Stimulated activated CD4-positive, alpha-beta T cell treated with anti-CD3 and anti-CD28 coated beads, Interleukin-15, amount 100 ng/mL, for 24 hours (primary cell): ENCODE results near the gene DDT.
"Not testable (repeated sequence)": the region's sequence is repeated elsewhere in the genome, so short reads cannot be mapped to it uniquely, and the experiment has no call there.

Source experiments
- DNase-seq: peaks from one replicate; pipeline ENCODE4 v3.0.0-alpha.2; 2020

Gene DDT

GRCh38 chr22:23974345-23974744 lies at the start of gene DDT:
DDT (minus strand) TSS chr22:23974441; CDS start chr22:23974414, 27 bp downstream.
- DNase-seq: not testable (repeated sequence)

- DNase-seq: no peak
Measured at GRCh38 chr22:24023204-24023789, 49.1 kb upstream of the DDT start.

GRCh38 chr22:24021304-24021703 lies 47.1 kb upstream of the DDT start:
- DNase-seq: no peak

- no peak for DNase-seq
Measured at GRCh38 chr22:24016156-24016555, 41.9 kb upstream of the DDT start.

- no peak for DNase-seq
Measured at GRCh38 chr22:24011735-24012068, 37.5 kb upstream of the DDT start.

- DNase-seq: no peak
Measured at GRCh38 chr22:24010018-24010391, 35.8 kb upstream of the DDT start.

GRCh38 chr22:24009227-24010017 lies 35.2 kb upstream of the DDT start:
- no peak for DNase-seq

- DNase-seq: no peak
Measured at GRCh38 chr22:24008381-24009226, 34.4 kb upstream of the DDT start.

GRCh38 chr22:24008022-24008283 lies 33.7 kb upstream of the DDT start:
- no peak for DNase-seq

GRCh38 chr22:24007253-24008021 lies 33.2 kb upstream of the DDT start:
- DNase-seq: no peak

GRCh38 chr22:24006914-24007214 lies 32.6 kb upstream of the DDT start:
- DNase-seq: no peak

GRCh38 chr22:24006207-24006913 lies 32.1 kb upstream of the DDT start:
- no peak for DNase-seq

GRCh38 chr22:24005201-24005600 lies 31.0 kb upstream of the DDT start, which contains the start of gene GSTT4:
GSTT4 (minus strand) TSS chr22:24005453; CDS start chr22:24005356, 97 bp downstream.
- no peak for DNase-seq

GRCh38 chr22:24003887-24004286 lies 29.6 kb upstream of the DDT start:
- no peak for DNase-seq

- no peak for DNase-seq
Measured at GRCh38 chr22:24002851-24003250, 28.6 kb upstream of the DDT start.

GRCh38 chr22:24002272-24002671 lies 28.0 kb upstream of the DDT start:
- no peak for DNase-seq

GRCh38 chr22:24001314-24001713 lies 27.1 kb upstream of the DDT start:
- DNase-seq: no peak

- DNase-seq: not testable (repeated sequence)
Measured at GRCh38 chr22:23999779-24000178, 25.5 kb upstream of the DDT start.

GRCh38 chr22:23997092-23997491 lies 22.9 kb upstream of the DDT start:
- no peak for DNase-seq

- DNase-seq: not testable (repeated sequence)
Measured at GRCh38 chr22:23993581-23994177, 19.4 kb upstream of the DDT start.

GRCh38 chr22:23993080-23993479 lies 18.8 kb upstream of the DDT start:
- DNase-seq: not testable (repeated sequence)

- DNase-seq: not testable (repeated sequence)
Measured at GRCh38 chr22:23989583-23990244, 15.5 kb upstream of the DDT start.
